MM.1S (cell line): ENCODE data around the gene ISLR.

Experiments used
- EZH2 ChIP-seq: fragments of 300-600 bp; sonication (generic); optimal IDR thresholded peaks from 2 replicates; pipeline ENCODE3; 2017; ENCODE audit warnings: low read depth, mild to moderate bottlenecking, antibody characterized with exemption, low read length, mixed read lengths
- EZH2phosphoT487 ChIP-seq: fragments of 300-600 bp; sonication (generic); IDR thresholded peaks from 2 replicates; pipeline ENCODE4 v1.6.1; 2018; ENCODE audit warnings: antibody characterized with exemption, low read length
- TF ChIP-seq, protein P1 (sequence below): fragments of 300-600 bp; sonication (generic); IDR thresholded peaks from 2 replicates; pipeline ENCODE4 v1.5.1; 2016; ENCODE audit warnings: antibody characterized with exemption, low read length, mixed read lengths

DNA sequence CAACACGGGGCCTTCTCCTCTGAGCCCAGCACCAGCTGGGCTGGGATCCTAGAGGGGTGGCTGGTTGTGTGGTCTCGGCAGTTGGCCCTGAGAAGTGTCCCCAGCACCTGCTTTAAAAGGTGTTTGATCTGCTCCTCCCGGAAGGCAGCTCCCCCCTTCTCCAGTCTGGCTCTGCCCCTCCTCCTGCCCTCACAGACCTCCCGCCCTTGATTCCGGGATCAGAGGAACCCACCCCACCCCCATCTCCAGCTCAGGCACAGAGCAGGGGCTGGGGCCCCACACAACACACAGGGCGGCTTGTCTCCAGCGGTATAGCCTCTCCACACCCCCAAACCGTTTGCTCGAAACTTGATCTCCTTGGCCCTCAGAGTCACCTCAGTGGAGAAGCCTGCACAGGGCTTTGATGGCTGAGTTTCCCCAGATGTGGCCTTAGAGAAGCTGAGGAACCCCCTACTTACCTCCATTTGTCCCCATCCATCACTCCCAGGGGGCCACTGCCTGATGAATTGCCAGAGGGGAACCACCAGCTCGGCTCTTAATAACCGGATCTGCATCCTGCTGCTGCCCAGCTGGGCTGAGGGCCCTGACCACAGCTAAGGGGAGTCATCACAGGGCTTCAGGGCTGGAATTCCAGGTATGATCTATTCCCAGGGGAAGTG lies 35.5 kb downstream of the ISLR start:
- TF ChIP-seq EZH2phosphoT487 (no peak), EZH2 (no peak)
- TF ChIP-seq, protein P1, sequence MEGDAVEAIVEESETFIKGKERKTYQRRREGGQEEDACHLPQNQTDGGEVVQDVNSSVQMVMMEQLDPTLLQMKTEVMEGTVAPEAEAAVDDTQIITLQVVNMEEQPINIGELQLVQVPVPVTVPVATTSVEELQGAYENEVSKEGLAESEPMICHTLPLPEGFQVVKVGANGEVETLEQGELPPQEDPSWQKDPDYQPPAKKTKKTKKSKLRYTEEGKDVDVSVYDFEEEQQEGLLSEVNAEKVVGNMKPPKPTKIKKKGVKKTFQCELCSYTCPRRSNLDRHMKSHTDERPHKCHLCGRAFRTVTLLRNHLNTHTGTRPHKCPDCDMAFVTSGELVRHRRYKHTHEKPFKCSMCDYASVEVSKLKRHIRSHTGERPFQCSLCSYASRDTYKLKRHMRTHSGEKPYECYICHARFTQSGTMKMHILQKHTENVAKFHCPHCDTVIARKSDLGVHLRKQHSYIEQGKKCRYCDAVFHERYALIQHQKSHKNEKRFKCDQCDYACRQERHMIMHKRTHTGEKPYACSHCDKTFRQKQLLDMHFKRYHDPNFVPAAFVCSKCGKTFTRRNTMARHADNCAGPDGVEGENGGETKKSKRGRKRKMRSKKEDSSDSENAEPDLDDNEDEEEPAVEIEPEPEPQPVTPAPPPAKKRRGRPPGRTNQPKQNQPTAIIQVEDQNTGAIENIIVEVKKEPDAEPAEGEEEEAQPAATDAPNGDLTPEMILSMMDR: no peak
